DMS153 (cell line): ENCODE results near the gene MYB.
"Not testable (repeated sequence)": the region's sequence is repeated elsewhere in the genome, so short reads cannot be mapped to it uniquely, and the experiment has no call there.

ENCODE experiments used
- DNase-seq: peaks from one replicate; lab custom pipeline; 2025; lab: John Stamatoyannopoulos, UW

MYB gene

DNA sequence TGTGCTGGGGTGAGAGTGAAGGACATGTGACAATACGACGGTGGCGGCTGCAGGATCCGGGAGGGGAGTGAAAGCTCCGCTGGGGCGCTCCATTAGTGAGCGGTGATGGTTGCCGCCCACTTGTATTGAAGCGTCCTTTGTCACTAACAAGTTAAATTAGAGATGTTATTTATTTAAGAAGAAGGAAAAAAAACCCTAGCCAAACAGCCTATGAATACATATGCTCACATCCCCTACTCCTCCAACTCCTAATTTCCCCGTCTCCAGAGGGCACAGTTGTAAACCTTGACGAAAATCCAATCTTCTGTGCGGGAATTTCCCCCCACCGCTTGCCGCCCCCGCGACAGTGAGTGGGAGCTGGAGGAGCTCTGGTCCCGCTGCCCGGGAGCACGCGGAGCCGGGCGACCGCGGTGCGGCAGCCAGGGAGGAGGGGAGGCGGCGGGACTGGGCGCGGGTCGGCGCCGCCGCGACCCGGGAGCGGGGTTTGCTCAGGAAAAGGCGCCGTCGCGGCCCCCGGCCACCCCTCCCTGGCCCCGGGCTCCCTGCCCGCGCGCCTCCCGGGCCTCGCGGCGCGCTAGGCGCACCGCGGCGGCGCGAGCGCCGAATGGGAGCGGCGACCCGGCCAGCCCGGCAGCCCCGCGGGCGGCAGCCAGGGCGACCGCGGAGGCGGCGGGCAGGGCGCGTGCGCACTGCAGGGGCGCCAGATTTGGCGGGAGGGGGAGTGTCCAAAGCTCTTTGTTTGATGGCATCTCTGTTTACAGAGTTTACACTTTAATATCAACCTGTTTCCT is at the start of gene MYB:
Gene MYB, plus strand, starts transcription at position 767 of the 791 bp plus-strand sequence. CDS start 206 bp downstream, outside the sequence.
- DNase-seq, result peak; percentile 59

DNA sequence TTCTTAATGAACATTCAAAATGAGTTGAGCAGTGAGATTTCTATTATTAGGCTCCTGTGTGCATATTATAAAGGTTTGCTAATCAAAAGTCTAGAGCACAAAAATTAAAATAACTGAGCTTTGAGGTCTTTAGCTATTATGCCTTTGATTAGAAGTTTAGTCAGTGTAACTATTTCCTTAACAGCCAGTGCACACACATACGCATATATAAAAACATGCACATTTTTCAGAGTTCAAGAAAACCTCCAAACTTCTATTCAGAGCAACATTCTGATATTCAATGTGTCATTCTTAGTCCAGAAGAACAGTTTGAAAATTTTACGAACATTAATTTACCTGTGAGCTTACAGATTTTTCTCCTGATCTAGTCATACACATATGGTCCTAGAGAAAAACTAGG is 48.3 kb upstream of the MYB start:
- no peak for DNase-seq

DNA sequence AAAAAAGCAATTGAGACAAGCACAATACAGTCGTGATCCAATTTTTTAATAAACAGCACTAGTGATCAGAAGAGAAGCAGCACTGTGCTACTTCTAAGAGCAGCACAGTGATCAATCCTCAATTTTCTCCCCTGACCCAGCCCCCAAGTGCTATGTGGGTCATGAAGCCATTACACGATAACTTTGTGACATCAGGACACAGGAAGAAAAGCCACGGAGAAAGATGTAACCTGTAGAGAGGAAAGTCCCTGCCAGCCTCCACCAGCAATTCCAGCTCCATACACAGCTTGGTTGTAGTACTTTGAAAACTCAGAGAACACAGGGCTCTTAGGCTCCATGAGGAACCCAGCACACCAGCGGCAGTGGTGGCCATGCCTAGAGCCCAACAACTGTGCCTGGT is 45.3 kb upstream of the MYB start:
- DNase-seq, result no peak

DNA sequence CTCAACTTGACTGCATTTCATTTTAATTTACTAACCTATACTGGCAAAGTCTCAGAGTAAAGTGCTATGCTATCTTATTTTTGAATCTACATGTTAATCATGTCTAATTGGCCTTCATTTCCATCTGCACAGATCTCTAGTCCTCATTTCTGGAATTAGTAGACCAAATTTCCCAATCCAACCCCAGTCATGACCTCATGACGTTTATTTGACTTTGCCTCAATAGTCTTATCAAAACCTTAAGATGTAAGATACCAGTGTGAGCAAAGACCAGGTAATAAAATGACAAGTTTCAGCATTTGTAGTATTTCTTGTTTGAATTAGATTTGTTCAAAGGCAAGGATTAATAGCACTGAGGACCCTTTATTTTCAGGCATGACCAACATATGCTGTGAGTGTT is 43.3 kb upstream of the MYB start:
- DNase-seq, result no peak

DNA sequence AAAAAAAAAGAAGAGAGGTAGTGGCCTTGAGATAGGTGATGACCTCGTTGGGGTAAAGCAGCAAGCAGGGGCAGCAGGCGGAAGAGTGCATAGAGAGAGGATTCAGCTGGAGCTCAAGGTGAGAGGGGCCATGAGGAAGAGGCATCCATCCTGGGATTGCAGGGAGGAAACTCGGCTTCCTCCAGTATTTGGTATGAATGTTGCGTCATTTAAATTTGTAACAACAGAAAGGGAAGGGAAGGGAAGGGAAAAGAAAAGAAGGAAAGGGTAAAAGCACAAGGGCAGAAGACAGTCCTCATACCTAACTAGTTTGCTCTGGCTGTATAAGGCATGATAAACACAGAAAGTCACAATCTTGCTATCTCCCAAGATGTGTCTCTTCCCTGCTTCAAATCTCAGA is 39.9 kb upstream of the MYB start:
- DNase-seq, result no peak

DNA sequence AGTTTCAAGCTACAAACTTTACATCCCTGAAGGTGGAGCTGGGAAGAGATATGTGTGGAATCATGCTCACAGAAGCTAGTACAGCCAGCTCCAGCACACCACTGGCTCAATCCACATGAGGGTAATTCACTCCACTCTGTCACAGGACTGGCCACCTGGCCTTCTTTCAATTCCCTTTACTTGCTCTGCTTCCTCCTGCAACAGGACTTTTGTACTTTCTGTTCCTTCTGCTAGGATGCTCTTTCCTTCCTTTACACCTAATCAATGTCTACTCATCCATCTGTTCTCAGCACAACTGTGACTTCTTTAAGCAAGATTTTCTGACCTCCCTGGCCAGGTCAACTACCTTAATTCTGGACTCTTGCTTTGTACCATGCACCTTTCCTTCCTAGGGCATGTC is 39.4 kb upstream of the MYB start:
- no peak for DNase-seq

DNA sequence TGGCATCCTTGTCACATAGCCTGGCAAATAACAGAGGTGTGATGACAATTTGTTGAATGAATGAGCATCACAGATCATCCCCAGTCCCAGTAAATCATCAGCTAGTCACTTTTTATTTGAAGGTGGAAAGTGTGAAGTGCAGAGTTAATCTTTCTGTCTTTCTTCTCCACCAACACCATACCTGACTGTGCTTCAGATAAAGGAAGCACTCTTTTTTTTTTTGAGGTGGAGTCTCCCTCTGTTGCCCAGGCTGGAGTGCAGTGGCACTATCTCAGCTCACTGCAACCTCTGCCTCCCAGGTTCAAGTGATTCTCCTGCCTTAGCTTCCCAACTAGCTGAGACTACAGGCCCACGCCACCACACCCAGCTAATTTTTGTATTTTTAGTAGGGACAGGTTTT is 38.9 kb upstream of the MYB start:
- not testable (repeated sequence) for DNase-seq

DNA sequence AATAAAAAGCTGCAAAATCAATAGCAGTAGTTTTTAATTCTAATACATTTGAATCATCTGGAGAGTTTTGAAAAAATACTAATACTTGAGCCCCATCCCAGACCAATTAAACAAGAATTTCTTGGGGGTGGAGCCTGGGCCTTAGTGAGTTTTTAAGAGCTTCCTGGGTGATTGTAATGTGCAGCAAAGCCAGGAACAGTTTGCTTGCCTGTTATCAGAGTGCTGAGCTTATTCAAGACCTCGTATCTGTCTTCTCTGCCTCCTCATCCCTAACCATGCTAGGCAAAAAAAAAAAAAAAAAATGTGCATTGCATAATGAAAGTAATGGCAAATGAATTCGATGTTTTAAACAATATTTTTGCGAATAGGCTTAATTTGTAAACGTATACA is 36.4 kb upstream of the MYB start:
- DNase-seq, result no peak

DNA sequence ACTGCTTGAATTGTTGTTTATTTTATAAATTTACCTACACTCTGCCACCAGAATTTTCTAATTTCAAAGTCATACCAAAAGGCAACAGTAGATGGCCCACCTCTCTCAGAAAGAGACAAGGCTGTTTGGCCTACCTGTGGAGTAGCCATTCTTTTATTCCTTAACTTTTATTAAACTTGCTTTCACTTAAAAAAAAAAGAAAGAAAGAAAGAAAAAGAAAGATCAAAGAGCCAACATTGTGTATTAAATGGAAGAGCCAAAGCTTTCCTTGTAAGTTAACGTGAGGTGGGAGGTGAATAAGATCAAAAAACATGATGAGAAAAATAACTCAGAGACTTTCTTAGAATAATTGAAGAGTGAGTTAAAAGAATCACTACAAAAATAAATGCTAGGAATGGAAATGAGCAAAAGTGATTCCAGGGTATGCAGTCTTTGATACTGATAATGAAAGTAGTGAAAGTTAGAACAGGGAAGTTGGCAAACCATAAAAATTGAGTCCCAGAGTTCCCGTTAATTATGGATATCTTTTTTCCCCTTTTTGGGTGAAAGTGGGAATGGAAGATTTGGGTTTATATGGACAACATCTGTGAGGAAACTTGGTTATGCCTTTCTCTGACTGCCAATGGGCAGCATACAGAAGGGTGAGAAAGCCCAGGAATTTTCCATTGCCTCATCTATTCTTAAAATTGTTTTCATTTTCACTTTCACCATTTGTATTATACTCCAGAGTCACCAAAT is 35.9 kb upstream of the MYB start:
- DNase-seq, result peak; percentile 24

DNA sequence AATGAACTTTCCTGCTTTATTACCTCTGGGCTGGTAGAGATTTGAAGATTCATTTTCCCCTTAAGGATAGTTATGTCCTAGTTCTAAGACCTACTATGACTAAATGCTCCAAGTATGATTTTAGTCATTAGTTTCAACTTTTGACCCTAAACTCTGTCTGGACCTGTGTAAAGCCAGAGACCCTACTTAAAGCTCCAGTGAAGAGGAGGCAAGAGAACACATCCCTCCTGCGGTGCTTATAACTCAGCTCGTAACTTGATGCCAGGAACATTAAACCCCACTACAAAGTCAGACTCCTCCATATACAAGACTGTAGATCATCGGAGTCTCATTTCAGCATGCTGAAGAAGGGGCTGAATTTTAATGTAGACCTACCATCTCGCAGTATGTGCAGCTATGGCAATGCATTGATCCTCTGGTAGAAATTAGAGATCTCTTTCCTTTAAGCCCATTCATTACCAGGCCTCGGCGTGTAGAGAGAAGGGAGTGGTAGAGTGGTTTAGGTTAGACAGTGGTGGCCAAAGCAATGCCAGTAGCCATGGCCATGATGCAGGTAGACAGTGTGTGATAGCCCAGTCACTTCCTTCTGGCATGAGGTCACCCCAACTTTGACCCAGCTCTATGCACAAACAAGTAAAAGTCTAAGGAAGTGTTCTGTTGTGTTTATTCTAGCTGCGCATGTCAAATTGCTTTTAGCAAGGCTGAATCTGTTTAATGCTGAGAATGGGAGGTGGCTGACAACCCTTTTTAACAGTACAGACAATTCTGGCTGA is 34.8 kb upstream of the MYB start:
- DNase-seq, result peak; percentile 10

DNA sequence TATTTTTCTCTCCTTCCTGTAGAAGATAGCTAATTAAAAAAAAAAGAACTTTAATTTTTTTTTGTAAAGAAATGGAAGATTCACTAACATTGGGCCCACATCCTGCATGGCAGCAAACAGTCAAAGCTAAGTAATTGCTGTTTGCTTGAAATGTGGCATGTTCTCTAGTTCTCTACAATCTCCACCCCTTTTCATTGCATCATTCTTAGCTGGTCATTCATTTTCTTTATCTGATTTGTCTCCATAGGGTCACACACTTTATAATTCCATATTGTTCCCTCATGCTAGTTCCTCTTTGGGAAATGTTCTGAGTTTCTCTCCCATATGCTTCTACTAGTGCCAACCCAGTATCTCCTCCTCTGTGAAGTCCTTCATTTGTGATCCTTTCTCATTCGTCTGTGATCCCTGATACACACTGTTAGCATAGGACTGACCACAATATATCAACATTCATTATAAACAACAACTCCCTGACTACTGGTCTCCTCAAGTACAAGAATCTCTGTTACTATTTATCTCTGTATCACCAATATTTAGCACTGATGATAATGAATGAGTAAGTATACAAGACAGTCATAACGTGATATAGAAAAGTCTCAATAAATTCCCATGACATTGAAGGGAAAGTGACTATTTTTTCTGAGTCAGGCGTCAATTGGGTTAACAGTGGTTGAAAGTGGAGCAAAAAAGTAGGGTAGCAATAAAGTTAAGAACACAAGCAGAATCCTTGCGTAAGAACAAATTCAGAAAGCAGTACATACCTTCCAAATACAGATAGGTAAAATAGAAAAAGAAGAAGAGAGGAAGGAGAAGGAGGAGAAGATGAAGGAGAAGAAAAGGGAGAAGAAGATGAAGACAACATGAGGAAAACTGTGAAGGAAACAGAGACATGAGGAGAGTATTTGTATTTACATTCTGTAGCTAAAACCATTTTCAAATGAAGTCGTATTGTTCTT is 33.2 kb upstream of the MYB start:
- DNase-seq, result no peak

DNA sequence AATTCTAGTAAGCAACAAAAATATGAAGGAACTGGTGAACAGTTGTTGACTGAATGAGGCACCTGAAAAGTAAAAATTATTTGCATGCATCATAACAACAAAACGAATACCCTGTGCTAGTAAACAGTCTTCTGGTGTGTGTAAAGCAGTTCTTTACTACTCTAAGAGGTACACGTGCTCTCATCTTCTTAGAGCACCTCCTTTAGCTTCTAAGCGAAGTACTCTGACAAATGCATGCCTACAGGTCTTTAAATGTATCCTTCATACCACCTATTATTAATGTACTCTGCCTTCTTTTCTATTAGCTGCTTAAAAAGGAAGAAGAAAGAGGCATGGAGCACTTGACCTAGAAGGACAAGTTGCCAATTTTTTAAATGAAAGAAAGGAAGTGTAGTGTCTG is 32.2 kb upstream of the MYB start:
- no peak for DNase-seq

DNA sequence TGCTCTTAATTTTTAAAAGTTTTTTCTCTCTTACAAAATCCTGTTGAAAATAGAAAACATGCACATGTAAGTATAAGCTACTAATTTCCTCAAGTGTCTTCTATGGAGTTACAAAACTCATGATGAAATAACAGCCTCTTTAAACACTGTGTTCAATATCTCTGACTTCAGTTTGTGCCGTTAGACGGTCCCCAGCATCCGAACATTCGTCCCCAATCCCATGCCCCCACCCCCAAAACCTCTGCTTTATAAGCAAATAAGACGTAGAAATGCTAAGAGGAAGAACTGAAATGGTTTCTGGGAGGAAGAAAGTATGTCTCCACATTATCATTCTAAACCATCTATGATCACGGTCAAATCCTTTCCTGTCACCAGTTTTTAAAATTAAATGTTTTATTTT is 31.7 kb upstream of the MYB start:
- no peak for DNase-seq

DNA sequence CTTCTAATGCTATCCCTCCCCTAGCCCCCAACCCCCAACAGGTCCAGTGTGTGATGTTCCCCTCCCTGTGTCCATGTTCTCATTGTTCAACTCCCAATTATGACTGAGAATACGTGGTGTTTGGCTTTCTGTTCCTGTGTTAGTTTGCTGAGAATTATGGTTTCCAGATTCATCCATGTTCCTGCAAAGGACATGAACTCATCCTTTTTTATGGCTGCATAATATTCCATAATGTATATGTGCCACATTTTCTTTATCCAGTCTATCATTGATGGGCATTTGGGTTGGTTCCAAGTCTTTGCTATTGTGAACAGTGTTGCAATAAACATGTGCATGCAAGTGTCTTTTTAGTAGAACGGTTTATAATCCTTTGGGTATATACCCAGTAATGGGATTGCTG is 30.6 kb upstream of the MYB start:
- not testable (repeated sequence) for DNase-seq

DNA sequence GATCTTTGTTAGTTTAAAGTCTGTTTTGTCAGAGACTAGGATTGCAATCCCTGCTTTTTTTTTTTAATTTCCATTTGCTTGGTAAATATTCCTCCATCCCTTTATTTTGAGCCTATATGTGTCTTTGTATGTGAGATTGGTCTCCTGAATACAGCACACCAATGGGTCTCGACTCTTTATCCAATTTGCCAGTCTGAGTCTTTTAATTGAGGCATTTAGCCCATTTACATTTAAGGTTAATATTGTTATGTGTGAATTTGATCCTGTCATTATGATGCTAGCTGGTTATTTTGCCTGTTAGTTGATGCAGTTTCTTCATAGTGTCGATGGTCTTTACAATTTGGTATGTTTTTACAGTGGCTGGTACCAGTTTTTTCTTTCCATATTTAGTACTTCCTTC is 27.0 kb upstream of the MYB start:
- not testable (repeated sequence) for DNase-seq

DNA sequence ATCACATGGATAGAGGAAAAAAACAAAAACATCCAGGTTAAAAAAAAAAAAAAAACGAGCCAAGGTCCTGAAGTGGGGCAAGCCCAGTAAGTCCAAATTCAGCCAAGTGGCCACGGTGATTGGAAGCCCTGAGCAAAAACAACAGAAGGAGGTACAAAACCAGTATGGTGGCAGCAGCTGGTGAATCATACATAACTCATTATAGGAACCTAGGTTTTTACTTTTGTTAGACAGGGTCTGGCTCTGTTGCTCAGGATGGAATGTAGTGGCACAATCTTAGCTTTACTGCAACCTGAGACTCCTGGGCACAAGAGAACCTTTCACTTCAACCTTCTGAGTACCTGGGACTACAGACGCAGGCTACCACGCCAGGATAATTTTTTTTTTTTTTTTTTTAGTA is 22.7 kb upstream of the MYB start:
- DNase-seq, result no peak

DNA sequence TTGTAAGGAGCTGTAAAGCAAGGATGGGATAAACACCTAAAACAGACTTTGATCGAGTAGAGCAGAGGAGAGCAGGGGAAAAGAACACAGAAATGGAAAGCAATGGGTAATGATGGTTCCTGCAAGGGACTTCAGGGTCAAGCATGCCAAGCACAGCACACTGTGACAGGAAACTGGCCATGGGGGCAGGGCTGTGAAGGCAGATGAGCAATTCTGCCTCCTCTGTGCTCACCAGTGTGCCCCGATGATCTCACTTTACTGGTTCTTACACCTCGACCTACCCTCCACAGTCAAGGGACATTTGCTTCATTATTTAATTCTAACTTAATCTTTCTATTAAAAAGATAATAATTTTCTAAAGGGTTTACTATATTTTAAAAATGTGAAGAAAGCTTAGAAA is 21.6 kb upstream of the MYB start:
- no peak for DNase-seq

DNA sequence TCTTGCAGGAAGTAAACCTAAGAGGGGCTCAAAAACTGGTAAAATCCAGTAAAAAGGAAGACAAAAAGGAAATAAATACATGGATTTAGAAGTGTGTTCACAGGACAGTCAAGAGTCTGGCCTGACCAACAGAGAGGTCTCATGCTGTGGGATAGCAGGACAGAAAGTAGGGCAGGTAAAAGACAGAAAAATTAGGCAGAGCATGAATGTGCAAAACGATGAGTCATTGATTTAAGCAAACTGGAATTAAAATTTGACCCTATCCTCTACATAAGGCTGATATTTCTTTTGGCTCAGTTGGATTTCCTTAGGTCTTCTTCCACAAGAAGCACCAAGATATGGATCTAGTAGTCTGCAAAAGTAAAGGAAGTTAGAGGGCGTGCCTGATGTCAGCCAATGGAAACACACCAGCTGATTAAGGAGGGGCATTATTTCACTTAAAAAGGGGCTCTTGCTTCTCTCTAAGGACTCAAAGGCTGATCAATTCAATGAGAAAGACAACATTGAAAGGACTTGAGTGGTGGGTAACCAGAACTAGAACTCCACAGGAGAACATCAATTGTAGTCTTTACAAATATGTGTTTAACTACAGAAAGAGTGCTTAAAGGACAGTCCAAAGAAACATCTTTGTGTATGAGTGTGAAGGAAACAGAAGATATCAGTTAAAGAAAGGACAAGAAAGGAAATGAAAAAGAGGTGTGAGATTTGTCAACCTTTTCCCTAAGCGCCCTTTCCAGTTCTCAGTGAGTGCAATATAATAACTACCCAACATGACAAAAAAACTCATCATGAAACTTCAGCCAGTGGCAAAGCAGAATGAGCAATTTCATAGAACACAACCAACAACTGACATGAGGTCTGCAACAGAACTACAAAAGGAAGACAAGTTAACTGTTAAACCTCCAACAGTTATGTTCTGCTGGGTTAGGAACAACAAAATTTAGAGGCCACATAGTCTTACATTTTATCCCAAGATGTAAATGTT is 19.4 kb upstream of the MYB start:
- no peak for DNase-seq

DNA sequence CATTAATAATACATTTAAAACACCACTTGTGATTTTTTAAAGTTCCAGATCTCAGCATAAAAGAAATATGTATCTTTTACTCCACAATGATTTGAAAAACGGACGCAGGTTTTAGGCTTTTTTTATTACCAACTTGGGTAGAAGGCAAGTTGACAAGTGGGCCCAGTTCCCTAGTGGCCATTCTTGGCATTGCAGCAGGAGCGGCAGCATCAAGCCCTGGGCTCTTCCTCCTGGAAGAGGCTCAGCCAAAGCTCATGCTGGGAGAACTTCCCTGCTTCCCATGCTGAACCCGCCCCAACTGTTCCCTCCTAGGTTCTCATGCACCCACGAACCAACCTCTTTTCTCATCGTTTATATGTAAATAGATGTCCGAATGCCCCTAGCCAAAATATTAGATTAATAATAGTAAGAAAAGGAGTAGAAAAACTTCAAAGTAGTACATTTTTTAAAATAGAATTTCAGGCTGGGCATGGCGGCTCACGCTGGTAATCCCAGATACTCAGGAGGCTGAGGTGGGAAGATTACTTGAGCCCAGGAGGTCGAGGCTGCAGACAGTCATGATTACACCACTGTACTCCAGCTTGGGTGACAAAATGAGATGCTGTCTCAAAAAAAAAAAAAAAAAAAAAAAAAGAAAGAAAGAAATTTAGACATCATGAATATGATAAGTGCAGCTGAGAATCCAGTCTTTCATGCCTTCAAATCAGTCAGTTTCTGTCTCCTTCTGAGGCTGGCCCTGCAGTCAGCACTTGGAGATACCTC is 18.2 kb upstream of the MYB start:
- DNase-seq, result no peak

DNA sequence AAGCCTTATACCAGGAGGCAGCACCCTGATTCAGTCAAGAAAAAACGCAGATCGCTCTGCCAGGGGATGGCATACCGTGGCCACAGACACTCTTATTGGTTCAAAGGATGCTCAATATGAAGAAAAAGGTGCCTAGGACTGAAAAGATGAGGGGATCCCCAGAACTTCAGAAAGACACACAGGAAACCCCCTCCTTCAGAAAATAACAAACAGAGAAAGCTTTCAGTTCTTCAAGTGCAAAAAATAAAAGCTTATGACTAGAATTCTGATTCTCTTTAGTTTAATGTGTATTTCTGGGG is 17.7 kb upstream of the MYB start:
- no peak for DNase-seq
